HepG2 (cell line): ENCODE measurements around the gene SLC22A14. TPM values are rescaled to one million over a fixed set of nuclear protein-coding genes. Genes with fewer than 3 reads are reported as not detected.
A peak's percentile ranks its signal among the peaks of the same experiment; 100 is the strongest.

ENCODE experiments used
- BCL6 ChIP-seq: IDR thresholded peaks from 2 replicates; pipeline ENCODE4 v1.6.1; 2016; ENCODE audit warnings: missing genetic modification reagents, missing compliant biosample characterization
- HNF1A ChIP-seq, 2 experiments: sonication (generic) in 1 of 2; formaldehyde crosslinking in 1 of 2; IDR thresholded peaks; 2 replicates each; pipeline versions ENCODE4 v1.4.0 to v1.6.1; 2016 to 2020; ENCODE audit warnings: borderline replicate concordance in 1 of 2, low read depth in 1 of 2, mild to moderate bottlenecking in 1 of 2, missing genetic modification reagents in 1 of 2
- MATR3 ChIP-seq: sonication (generic); formaldehyde crosslinking; IDR thresholded peaks from 2 replicates; pipeline ENCODE4 v1.4.0; 2020; ENCODE audit warnings: missing genetic modification reagents
- PCBP1 ChIP-seq: fragments of 200-400 bp; formaldehyde crosslinking; IDR thresholded peaks from 2 replicates; pipeline ENCODE4 v1.6.1; 2017; ENCODE audit warnings: mild to moderate bottlenecking, low read depth, low read length, borderline replicate concordance
- RAD51 ChIP-seq: fragments of 450-650 bp; IDR thresholded peaks from 2 replicates; pipeline ENCODE4 v1.6.1; 2016; ENCODE audit warnings: borderline replicate concordance
- RFXANK ChIP-seq: IDR thresholded peaks from 2 replicates; pipeline ENCODE4 v1.6.1; 2016
- SIX1 ChIP-seq: sonication (generic); formaldehyde crosslinking; IDR thresholded peaks from 2 replicates; pipeline ENCODE4 v1.4.0; 2020; ENCODE audit warnings: missing genetic modification reagents, borderline replicate concordance
- SSRP1 ChIP-seq: IDR thresholded peaks from 2 replicates; pipeline ENCODE4 v1.6.1; 2016; ENCODE audit warnings: control low read depth
- ZNF138 ChIP-seq: sonication (generic); formaldehyde crosslinking; IDR thresholded peaks from 2 replicates; pipeline ENCODE4 v1.5.0; 2020; ENCODE audit warnings: mild to moderate bottlenecking, low read depth, missing genetic modification reagents
- ZNF224 ChIP-seq: sonication (generic); formaldehyde crosslinking; IDR thresholded peaks from 2 replicates; pipeline ENCODE4 v1.5.0; 2020; ENCODE audit warnings: mild to moderate bottlenecking, missing genetic modification reagents
- ZNF407 ChIP-seq: sonication (generic); formaldehyde crosslinking; IDR thresholded peaks from one replicate; pipeline ENCODE4 v1.5.1; 2020; ENCODE audit warnings: mild to moderate bottlenecking, missing genetic modification reagents; ENCODE audit errors: not compliant biosample characterization
- ZNF496 ChIP-seq: sonication (generic); formaldehyde crosslinking; IDR thresholded peaks from 2 replicates; pipeline ENCODE4 v1.8.1; 2023; ENCODE audit warnings: mild to moderate bottlenecking, moderate library complexity, missing genetic modification reagents; ENCODE audit not compliant: insufficient replicate concordance
- ZNF501 ChIP-seq: sonication (generic); formaldehyde crosslinking; IDR thresholded peaks from 2 replicates; pipeline ENCODE4 v1.5.1; 2020; ENCODE audit warnings: mild to moderate bottlenecking, moderate library complexity, missing genetic modification reagents
- ZNF639 ChIP-seq: conservative IDR thresholded peaks from 2 replicates; pipeline ENCODE4 v1.6.1; 2018; ENCODE audit warnings: missing genetic modification reagents
- ZNF775 ChIP-seq: sonication (generic); formaldehyde crosslinking; IDR thresholded peaks from 2 replicates; pipeline ENCODE4 v1.4.0; 2020; ENCODE audit warnings: missing genetic modification reagents, mild to moderate bottlenecking, moderate library complexity, borderline replicate concordance
- polyA plus RNA-seq, 8 experiments: library from polyadenylated mRNA; depleted of rRNA in 3 of 8; stranded (reverse) in 7 of 8; unstranded in 1 of 8; fragments of >200 nt; fragmentation: Illumina TruSeq in 4 of 8; extraction: Trizol in 4 of 8; gene quantifications; 2 replicates each; pipeline versions ENCODE4 v1.2.1 to v1.2.3, GENCODE V29; 2011 to 2016; ENCODE audit warnings: low read depth in 4 of 8, missing spikeins in 1 of 8, mixed read lengths in 1 of 8; ENCODE audit not compliant: insufficient read depth in 1 of 8
- total RNA-seq, 5 experiments: library from RNA; depleted of rRNA; stranded (reverse); fragments of >200 nt; fragmentation: Illumina TruSeq; extraction: Trizol; gene quantifications; 2 replicates each; pipeline ENCODE4 v1.2.3, GENCODE V29; 2016; ENCODE audit warnings: low read depth in 1 of 5

Gene SLC22A14
- total and polyA plus RNA-seq, 2 of the 13 experiments (the other 11 are each of a cell fraction or from before 2014, with no cell fraction given) = 0.03 TPM; not detected in 1

- TF ChIP-seq HNF1A (IDR thresholded peaks at IDR 0.05; ENCODE audit: low read depth) (no peak), HNF1A (CRISPR knock-in tag; IDR thresholded peaks at IDR 0.05; ENCODE audit: borderline replicate concordance) (no peak), ZNF407 (CRISPR knock-in tag) (no peak), SIX1 (CRISPR knock-in tag) (no peak), ZNF138 (no peak), SSRP1 (CRISPR knock-in tag) (no peak), MATR3 (no peak), ZNF224 (CRISPR knock-in tag) (no peak), ZNF639 (no peak), PCBP1 (no peak), RFXANK (no peak), BCL6 (CRISPR knock-in tag) (peak; percentile 28; the same call in 1 of the 2 replicates), RAD51 (no peak), ZNF501 (CRISPR knock-in tag) (no peak), ZNF496 (no peak), ZNF775 (CRISPR knock-in tag) (no peak)
Measured at GRCh38 chr3:38347421-38348200, 65.5 kb downstream of the SLC22A14 start (continued).
